Neural crest cell (in vitro differentiated cells): Measurements from ENCODE around the gene COQ8B. TPM values are rescaled to one million over a fixed set of nuclear protein-coding genes. Genes with fewer than 3 reads are reported as not detected.

Source experiments
- DNase-seq: peaks from one replicate; pipeline ENCODE4 v3.0.0; 2021; ENCODE audit warnings: low read depth, mixed read lengths, low spot score
- H3K27ac Mint-ChIP-seq: one replicate; pipeline ENCODE4 v1.8.0; 2021; ENCODE audit warnings: mild to moderate bottlenecking, mixed read lengths; ENCODE audit not compliant: unreplicated experiment
- H3K27me3 Mint-ChIP-seq: 2 replicates; pipeline ENCODE4 v1.8.0; 2021; ENCODE audit warnings: low read depth, mild to moderate bottlenecking, mixed read lengths
- H3K36me3 Mint-ChIP-seq: 2 replicates; pipeline ENCODE4 v1.8.0; 2021; ENCODE audit warnings: low read depth, mild to moderate bottlenecking, mixed read lengths
- H3K4me1 Mint-ChIP-seq: 2 replicates; pipeline ENCODE4 v1.8.0; 2021; ENCODE audit warnings: mixed read lengths
- H3K4me3 Mint-ChIP-seq: one replicate; pipeline ENCODE4 v1.8.0; 2021; ENCODE audit warnings: mild to moderate bottlenecking, mixed read lengths
- H3K9me3 Mint-ChIP-seq: 2 replicates; pipeline ENCODE4 v1.8.0; 2021; ENCODE audit warnings: mixed read lengths
- total RNA-seq: library from RNA; stranded (reverse); gene quantifications from 2 replicates; pipeline ENCODE4 v1.2.1, GENCODE V29; 2021
- TF ChIP-seq, protein P1 (sequence below): fragments of 200-600 bp; sonication (generic); conservative IDR thresholded peaks from 2 replicates; pipeline ENCODE4 v1.5.0; 2021; ENCODE audit warnings: antibody characterized with exemption, mild to moderate bottlenecking

COQ8B gene
- total RNA-seq, 1 donor from 2014 or later: 45.1 TPM

DNA sequence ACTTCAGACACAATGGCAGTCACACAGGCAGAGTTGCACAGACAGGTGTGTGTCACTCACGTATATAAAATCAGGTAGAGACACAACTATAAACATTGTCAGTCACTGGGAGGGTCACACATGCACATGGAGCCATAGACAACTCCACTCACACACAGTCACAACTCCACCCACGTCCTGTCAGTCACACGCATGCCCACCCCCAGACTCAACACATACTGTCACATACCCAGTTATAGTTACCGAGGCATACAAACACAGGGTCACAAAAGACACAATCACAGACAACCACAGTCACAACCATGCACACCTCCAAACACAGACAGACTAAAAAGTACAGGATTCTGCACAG is 27.7 kb downstream of the COQ8B start:
- H3K36me3 Mint-ChIP-seq: peaks cover 11% of the 10 kb centered on the region
- no peak overlapping the region for H3K4me3 Mint-ChIP-seq
- H3K27ac Mint-ChIP-seq: no peak overlapping the region
- peaks cover 5% of the 10 kb centered on the region for H3K4me1 Mint-ChIP-seq
- TF ChIP-seq, protein P1, sequence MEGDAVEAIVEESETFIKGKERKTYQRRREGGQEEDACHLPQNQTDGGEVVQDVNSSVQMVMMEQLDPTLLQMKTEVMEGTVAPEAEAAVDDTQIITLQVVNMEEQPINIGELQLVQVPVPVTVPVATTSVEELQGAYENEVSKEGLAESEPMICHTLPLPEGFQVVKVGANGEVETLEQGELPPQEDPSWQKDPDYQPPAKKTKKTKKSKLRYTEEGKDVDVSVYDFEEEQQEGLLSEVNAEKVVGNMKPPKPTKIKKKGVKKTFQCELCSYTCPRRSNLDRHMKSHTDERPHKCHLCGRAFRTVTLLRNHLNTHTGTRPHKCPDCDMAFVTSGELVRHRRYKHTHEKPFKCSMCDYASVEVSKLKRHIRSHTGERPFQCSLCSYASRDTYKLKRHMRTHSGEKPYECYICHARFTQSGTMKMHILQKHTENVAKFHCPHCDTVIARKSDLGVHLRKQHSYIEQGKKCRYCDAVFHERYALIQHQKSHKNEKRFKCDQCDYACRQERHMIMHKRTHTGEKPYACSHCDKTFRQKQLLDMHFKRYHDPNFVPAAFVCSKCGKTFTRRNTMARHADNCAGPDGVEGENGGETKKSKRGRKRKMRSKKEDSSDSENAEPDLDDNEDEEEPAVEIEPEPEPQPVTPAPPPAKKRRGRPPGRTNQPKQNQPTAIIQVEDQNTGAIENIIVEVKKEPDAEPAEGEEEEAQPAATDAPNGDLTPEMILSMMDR: no peak
- H3K9me3 Mint-ChIP-seq: no peaks in the 10 kb centered on the region
- no peak for DNase-seq
- peaks cover 2% of the 10 kb centered on the region for H3K27me3 Mint-ChIP-seq

DNA sequence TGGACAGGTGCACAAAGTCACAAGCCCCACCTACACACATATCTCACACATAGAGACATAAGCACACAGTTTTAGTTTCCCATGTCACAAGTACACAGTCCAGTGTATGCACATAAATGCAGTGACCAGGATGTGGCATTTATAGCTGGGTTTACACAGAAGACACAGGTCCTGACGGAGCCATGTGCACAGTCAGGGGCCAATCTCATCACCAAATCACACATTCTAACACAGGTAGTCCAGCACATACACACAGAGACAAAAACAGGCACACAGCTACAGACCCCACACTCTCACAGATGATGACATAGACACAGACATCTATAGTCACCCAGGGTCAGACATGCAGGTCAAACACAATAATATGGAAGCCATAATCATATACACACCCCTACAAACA is 28.4 kb downstream of the COQ8B start:
- Mint-ChIP-seq H3K27me3 (peaks cover 2% of the 10 kb centered on the region), H3K4me1 (peaks cover 5% of the 10 kb centered on the region), H3K9me3 (no peaks in the 10 kb centered on the region), H3K36me3 (peaks cover 11% of the 10 kb centered on the region), H3K27ac (no peak overlapping the region), H3K4me3 (no peak overlapping the region)
- TF ChIP-seq, protein P1: no peak
- no peak for DNase-seq

DNA sequence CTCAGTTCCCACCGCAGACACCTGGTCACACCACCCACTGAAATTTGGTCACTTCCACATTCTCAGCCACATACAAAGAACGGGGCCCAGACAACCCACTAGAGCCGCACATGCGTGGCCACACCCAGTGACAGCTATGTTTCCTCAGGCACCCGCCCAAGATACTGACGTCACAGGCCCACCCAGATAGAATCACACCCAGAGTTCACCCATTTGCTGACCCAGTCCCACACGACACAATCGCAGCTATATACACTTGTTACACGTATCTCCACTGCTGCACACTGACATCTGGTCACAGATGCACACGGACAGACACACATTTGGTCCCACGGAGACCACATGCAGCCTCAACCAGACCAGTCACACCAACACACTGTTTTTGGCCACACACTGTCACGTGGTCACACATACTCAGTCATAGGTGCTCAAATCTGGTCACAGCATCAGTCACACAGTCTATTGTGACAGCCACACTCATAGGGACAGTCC is 29.1 kb downstream of the COQ8B start:
- no peak overlapping the region for H3K4me3 Mint-ChIP-seq
- H3K27me3 Mint-ChIP-seq: peaks cover 2% of the 10 kb centered on the region
- H3K9me3 Mint-ChIP-seq: no peaks in the 10 kb centered on the region
- TF ChIP-seq, protein P1: no peak
- no peak overlapping the region for H3K27ac Mint-ChIP-seq
- peaks cover 5% of the 10 kb centered on the region for H3K4me1 Mint-ChIP-seq
- H3K36me3 Mint-ChIP-seq: peaks cover 13% of the 10 kb centered on the region
- no peak for DNase-seq

DNA sequence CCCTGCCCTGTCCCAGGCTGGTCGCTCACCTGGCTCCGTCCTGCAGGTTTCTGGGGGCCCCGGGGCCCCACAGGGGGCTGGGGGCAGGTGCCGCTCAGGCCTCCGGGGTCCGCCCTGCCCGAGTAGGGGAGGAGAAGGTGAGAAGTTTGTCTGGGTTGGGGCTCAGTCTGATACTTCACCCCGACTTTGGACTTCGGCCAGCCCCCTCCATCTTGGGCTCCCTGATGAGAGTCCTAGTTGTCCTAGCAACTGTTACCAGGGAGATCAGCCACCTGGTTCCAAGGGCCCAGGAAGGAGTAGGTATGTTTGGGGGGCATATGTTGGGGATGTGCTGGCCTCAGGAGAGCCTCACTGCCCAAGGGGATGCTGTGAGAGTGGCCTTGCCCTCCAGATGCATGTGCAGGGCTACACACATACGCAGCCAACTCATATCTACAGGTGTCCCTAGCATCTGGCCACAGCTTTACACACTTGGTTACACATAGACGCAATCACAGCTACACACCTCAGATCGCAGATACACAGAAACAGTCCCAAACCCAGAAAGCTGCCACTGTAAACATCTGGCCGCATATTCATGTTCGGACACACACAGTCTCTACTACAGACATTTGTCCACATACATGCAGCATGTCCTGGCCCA is 29.7 kb downstream of the COQ8B start:
- TF ChIP-seq, protein P1: no peak
- Mint-ChIP-seq H3K36me3 (peaks cover 13% of the 10 kb centered on the region), H3K4me3 (no peak overlapping the region), H3K4me1 (peaks cover 5% of the 10 kb centered on the region), H3K9me3 (no peaks in the 10 kb centered on the region), H3K27ac (no peak overlapping the region), H3K27me3 (peaks cover 2% of the 10 kb centered on the region)
- DNase-seq: no peak

DNA sequence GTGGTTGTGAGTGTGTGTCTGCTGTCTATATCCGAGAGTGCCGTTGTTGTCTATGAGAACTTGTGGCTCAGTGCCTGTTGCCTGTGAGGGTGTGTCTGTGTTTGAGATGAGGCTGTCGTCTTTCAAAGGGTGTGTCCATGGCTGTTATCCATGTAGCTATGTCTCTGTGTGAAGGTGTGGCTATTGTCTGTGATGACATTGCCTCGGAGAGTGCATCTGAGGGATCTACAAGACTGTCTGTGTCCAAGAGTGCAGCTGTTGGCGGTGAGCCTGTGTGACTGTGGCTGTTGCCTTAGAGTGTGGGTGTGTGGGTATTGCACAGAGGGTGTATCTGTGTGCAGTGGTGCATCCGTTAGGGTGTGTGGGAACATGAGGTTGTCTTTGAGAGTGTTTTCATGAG is 31.1 kb downstream of the COQ8B start:
- no peaks in the 10 kb centered on the region for H3K9me3 Mint-ChIP-seq
- TF ChIP-seq, protein P1: no peak
- DNase-seq: no peak
- no peaks in the 10 kb centered on the region for H3K27me3 Mint-ChIP-seq
- H3K36me3 Mint-ChIP-seq: peaks cover 13% of the 10 kb centered on the region
- H3K27ac Mint-ChIP-seq: no peak overlapping the region
- peaks cover under 1% of the 10 kb centered on the region for H3K4me1 Mint-ChIP-seq
- H3K4me3 Mint-ChIP-seq: no peak overlapping the region
